ENCODE measurements around the gene ORC3. TPM values are rescaled to one million over a fixed set of nuclear protein-coding genes. Genes with fewer than 3 reads are reported as not detected.

ORC3 gene
- total and polyA plus RNA-seq, 2 donors (not counting 3 experiments of a cell fraction or from before 2014, with no cell fraction given), result 9.2 to 17.9 TPM

DNA sequence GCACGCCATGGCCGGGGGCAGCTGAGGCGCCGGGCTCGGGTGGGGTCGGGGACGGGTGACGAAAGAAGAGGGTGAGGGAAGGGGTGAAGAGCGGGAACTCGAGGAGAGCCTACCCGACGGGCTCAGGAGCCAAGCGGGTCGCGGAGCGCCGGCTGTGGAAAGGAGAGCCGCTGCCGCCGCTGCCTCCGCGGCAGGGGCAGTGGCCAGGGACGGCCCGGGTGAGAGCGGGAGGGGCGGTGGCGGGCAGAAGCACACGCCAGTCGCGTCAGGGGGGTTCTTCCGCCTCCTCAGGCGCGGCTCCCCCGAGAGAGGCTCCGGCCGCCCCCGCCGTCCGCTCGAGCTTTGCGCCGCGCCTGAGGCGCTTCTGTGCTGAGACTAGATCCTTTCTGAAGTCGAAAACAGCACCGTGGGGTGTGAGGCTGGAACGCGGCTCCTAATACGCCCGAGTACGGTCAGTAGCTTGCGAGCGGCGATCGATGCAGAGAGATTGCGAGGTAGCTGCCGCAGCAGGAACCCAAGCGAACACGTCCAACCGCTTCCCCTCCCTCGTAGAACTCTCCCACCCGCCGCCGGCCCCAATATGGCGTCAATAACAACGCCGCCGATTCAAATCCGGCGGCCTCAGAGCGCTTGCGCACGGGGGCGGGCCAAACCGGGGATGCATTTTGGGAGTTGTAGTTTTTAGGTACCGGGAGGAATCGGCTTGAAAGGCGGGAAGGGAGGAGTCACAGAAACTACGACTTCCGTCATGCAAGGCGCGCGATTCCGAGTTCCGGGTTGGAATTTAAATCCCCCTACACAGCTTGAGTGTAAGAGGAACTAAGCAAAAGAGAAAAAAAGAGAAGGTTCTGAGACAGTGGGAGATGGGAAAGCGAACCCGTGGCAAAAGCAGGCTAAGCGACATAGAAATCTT is 112.0 kb downstream of the ORC3 start, which contains the start of gene AKIRIN2:
Gene AKIRIN2, minus strand, starts transcription at position 558 of the 913 bp plus-strand sequence. Its CDS starts 549 bp downstream, at position 9.
- dilution Hi-C loops (cut with MboI; ENCODE audit: extremely low pct_ligation_motif_present, low sequenced_read_pairs) (no loop called here), intact Hi-C loops (cut with micrococcal nuclease) (loop anchor here (1.0 to 10.0 kb wide), 7 partner anchors 30 to 1173 kb away; partner anchors contain the start of genes ORC3, SLC35A1 and ZNF292)
- peaks cover 51% of the 10 kb centered on the region for H3K79me2 ChIP-seq (ENCODE audit: control insufficient read depth, insufficient read depth, low read length)
- peak within 1 kb of the TSS; percentile 95 to 100 (median 97) for H3K4me3 ChIP-seq (replicated peaks in 1 of 3; ENCODE audit: insufficient read depth in 1 of 3, low read depth in 1 of 3, low read length in 3 of 3)
- BruUV-seq (replicated peaks), result no TSS peak
- H3K9me1 ChIP-seq (replicated peaks; ENCODE audit: control insufficient read depth, extremely low read depth, insufficient read depth, low read length), result no peaks in the 10 kb centered on the region
- peak within 1 kb of the TSS; percentile 83 for H2AFZ ChIP-seq (ENCODE audit: low read depth, low read length)
- H3K36me3 ChIP-seq (ENCODE audit: control insufficient read depth in 2 of 2, extremely low read depth in 1 of 2, insufficient read depth in 2 of 2, low read length in 2 of 2), result no peaks in the 10 kb centered on the region
- no peaks in the 10 kb centered on the region for H3K9me3 ChIP-seq (replicated peaks; ENCODE audit: control insufficient read depth, insufficient read depth, low read length)
- FAIRE-seq (peak; percentile 91), DNase-seq (ENCODE audit: low read depth, low spot score) (peak; percentile 100)
- TF ChIP-seq, protein P1, sequence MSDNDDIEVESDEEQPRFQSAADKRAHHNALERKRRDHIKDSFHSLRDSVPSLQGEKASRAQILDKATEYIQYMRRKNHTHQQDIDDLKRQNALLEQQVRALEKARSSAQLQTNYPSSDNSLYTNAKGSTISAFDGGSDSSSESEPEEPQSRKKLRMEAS (IDR thresholded peaks at IDR 0.05; ENCODE audit: insufficient read depth, insufficient read length), result peak; percentile 12
- no peak for TF ChIP-seq EZH2 (IDR thresholded peaks at IDR 0.05; ENCODE audit: borderline replicate concordance, low read depth, low read length, severe bottlenecking)
- peak; percentile 92 for TF ChIP-seq POLR2A (IDR thresholded peaks at IDR 0.05; ENCODE audit: low read depth, low read length)
- no peak for TF ChIP-seq FOS (IDR thresholded peaks at IDR 0.05; ENCODE audit: borderline replicate concordance, insufficient read depth, low read length)
- peak; percentile 10 for TF ChIP-seq GATA2 (IDR thresholded peaks at IDR 0.05; ENCODE audit: insufficient read depth, insufficient read length, low read depth, low read length)
- TF ChIP-seq JUN (IDR thresholded peaks at IDR 0.05; ENCODE audit: borderline replicate concordance, insufficient read depth, insufficient read length, low read depth), result no peak
- TF ChIP-seq POLR2AphosphoS5 (IDR thresholded peaks at IDR 0.05; ENCODE audit: insufficient read depth, low read depth, low read length), result peak; percentile 86
- TF ChIP-seq MYC (IDR thresholded peaks at IDR 0.05; ENCODE audit: low read depth, low read length), result peak; percentile 3
- TF ChIP-seq, protein P2, sequence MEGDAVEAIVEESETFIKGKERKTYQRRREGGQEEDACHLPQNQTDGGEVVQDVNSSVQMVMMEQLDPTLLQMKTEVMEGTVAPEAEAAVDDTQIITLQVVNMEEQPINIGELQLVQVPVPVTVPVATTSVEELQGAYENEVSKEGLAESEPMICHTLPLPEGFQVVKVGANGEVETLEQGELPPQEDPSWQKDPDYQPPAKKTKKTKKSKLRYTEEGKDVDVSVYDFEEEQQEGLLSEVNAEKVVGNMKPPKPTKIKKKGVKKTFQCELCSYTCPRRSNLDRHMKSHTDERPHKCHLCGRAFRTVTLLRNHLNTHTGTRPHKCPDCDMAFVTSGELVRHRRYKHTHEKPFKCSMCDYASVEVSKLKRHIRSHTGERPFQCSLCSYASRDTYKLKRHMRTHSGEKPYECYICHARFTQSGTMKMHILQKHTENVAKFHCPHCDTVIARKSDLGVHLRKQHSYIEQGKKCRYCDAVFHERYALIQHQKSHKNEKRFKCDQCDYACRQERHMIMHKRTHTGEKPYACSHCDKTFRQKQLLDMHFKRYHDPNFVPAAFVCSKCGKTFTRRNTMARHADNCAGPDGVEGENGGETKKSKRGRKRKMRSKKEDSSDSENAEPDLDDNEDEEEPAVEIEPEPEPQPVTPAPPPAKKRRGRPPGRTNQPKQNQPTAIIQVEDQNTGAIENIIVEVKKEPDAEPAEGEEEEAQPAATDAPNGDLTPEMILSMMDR (IDR thresholded peaks at IDR 0.05; ENCODE audit: extremely low read depth in 1 of 2, insufficient read depth in 1 of 2, low read depth in 1 of 2, low read length in 2 of 2), result no peak
- H3K4me2 ChIP-seq (ENCODE audit: insufficient read depth, low read length), result peak within 1 kb of the TSS; percentile 100
- no peaks in the 10 kb centered on the region for H3K27me3 ChIP-seq (ENCODE audit: control insufficient read depth in 2 of 2, insufficient read depth in 2 of 2, low read length in 2 of 2)
- ChIA-PET POLR2A (interaction anchor here (0.5 to 1.4 kb wide), 6 partner anchors 12 to 292 kb away, joined by 3 to 4 read pairs (median 4); partner anchors contain the start of genes ORC3 and RARS2), CTCF (interaction anchor here (1.0 to 1.3 kb wide), 4 partner anchors 13 to 150 kb away, joined by 3 to 8 read pairs (median 4); no protein-coding TSS in a partner anchor)
- H3K9ac ChIP-seq (replicated peaks; ENCODE audit: extremely low read depth, insufficient read depth, low read length), result peak within 1 kb of the TSS; percentile 96
- peaks cover 30% of the 10 kb centered on the region for H3K4me1 ChIP-seq (ENCODE audit: control insufficient read depth, extremely low read depth, insufficient read depth, low read length)
- peak within 1 kb of the TSS; percentile 62 for H3K27ac ChIP-seq (ENCODE audit: insufficient read depth, low read depth, low read length)
- H4K20me1 ChIP-seq (replicated peaks; ENCODE audit: control insufficient read depth, extremely low read depth, insufficient read depth, low read length), result peaks cover 9% of the 10 kb centered on the region
